ENCODE data around the gene DUOXA1.
"Not testable (repeated sequence)": the region's sequence is repeated elsewhere in the genome, so short reads cannot be mapped to it uniquely, and the experiment has no call there.

The DUOXA1 gene

DNA sequence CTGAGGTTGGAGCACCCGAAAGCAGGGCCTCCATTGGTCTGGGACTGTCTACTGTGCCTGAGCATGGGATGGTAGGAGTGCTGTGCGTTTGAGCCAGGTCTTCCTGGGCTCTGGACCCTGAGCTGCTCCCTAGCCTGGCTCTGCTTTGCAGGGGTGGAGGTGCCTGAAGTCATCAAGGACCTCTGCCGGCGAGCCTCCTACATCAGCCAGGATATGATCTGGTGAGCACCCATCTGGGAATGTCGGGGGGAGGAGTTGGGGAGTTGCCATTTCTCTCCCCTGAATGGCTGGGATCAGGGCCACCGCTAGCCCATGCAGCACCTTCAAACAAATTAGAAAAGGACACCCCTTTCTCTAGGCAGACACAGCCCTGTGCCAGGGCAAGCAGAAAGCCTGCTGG lies 20.8 kb upstream of the DUOXA1 start:
- DNase-seq = no peak

DNA sequence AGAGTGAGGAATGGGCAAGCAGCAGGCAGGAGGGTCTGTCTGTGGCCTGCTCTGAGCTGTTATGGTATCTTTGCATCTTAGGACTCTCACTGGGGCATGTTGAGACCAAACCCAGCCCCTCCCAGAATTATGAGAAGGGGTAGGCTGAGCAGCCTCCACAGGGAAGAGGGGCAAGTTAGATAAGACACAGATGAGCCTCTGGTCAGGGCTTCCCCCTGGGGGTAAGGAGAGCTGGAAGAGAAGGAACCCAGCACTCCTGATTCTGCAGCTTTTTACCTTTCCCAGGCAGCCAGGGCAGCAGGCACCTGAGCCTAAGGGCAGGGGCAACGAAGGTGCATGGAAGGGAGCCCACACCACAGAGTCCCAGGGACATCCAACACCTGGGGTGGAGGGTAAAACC lies 19.4 kb upstream of the DUOXA1 start:
- no peak for DNase-seq

- DNase-seq = no peak
Measured at GRCh38 chr15:45148076-45149059, 18.7 kb upstream of the DUOXA1 start.

- DNase-seq = no peak
Measured at GRCh38 chr15:45147606-45148005, 17.9 kb upstream of the DUOXA1 start.

GRCh38 chr15:45146405-45146804 lies 16.7 kb upstream of the DUOXA1 start:
- DNase-seq = no peak

DNA sequence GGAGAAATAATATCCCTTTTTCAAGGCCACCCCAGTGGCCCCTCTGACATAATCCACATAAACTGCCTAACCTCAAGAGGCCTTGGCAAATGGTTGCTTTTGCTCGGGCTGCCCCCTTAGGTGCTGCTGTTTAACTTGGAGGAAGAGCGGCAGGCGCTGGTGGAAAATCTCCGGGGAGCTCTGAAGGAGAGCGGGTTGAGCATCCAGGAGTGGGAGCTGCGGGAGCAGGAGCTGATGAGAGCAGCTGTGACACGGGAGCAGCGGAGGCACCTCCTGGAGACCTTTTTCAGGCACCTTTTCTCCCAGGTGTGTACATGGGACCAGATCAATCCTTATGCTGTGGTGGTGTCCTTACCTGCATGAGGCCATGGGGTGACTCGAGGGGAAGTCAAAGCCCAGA lies 15.1 kb upstream of the DUOXA1 start:
- DNase-seq = no peak

GRCh38 chr15:45143946-45144345 lies 14.3 kb upstream of the DUOXA1 start:
- no peak for DNase-seq

DNA sequence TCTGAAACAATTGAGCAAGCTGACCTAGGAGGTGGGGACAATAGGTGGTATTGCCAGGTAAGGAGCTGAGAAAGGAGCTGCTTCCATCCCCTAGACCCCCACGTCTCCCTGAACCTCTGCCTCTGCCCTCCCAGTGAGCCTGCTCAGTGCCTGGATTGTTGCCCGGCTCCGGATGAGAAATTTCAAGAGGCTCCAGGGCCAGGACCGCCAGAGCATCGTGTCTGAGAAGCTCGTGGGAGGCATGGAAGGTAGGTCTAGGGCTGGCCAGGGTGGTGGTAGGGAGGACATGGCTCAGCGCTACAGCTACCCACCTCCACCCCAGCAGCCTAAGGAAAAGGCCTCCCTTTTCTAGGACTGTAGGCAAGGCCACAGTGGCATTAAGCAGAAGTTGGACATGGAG lies 13.4 kb upstream of the DUOXA1 start:
- no peak for DNase-seq

DNA sequence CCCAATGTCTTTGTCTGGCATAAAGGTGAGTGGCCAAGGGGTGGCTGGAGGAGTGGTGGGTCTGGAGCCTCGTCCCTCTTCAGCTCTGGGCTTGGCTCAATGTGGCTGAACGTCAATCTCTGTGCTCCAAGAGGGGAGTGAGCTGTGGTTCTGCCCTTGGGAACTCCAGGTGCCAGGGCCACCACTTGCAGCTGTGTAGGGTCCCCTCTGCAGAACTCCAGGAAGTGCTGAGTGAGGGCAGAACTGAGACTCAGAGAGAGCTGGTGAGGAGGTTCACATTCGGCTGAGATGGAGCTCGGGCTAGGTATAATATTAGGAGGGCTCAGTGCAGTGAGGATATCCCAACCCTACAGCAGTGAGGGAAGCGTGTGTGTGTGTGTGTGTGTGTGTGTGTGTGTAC lies 11.7 kb upstream of the DUOXA1 start:
- DNase-seq = no peak

- DNase-seq = no peak
Measured at GRCh38 chr15:45140557-45141250, 11.0 kb upstream of the DUOXA1 start.

- no peak for DNase-seq
Measured at GRCh38 chr15:45139770-45140169, 10.1 kb upstream of the DUOXA1 start.

DNA sequence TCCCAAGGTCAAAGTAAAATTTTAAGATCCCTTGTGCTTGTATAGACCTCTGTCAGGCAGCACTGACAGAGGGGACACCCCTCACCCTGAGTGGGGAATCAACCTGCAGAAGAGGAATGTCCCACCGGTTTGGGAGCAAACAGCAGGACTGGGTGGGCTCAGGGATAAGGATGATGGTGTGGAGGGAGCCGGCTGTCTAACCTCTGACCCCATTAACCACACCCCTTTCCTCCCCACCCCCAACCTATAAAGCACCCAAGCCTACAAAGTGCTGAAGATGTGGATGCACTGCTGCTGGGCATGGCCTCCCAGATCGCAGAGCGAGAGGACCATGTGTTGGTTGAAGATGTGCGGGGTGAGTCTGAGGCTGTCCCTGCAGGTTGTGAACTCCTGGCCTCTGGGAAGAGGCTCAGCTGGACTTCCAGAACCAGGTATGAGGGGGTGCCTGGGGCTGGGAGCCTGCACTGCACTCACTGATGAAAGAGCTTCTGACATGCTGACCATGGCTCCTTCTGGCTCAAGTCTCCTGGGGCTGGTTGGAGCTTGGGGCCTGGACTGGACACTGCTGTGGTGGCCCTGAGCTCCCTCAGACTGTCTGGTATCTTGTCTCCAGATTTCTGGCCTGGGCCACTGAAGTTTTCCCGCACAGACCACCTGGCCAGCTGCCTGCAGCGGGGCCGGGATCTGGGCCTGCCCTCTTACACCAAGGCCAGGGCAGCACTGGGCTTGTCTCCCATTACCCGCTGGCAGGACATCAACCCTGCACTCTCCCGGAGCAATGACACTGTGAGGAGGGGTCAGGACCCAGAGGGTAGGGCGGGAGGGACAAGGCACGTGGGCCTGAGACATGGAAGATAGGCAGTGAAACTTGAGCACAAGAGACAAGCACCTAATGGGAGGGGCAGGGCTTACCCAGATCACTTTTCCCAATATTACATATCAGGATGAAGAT lies 9.4 kb upstream of the DUOXA1 start:
- DNase-seq = no peak

DNA sequence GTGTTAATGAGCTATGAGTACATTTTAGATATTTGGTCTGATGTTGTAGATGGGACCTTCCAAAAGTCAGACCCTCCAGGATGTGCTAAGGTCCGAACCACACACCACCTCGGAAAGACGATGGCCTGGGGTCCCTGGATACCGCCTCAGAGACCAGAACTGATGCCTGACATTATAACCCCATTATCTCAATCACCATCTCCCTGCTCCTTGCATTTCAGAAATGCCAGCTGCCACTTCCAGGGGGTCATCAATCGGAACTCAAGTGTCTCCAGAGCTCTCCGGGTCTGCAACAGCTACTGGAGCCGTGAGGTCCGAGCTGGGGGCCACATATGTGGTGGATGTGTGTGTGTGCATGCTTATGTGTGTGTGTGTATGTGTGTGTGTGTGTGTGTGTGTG lies 8.0 kb upstream of the DUOXA1 start:
- no peak for DNase-seq

DNA sequence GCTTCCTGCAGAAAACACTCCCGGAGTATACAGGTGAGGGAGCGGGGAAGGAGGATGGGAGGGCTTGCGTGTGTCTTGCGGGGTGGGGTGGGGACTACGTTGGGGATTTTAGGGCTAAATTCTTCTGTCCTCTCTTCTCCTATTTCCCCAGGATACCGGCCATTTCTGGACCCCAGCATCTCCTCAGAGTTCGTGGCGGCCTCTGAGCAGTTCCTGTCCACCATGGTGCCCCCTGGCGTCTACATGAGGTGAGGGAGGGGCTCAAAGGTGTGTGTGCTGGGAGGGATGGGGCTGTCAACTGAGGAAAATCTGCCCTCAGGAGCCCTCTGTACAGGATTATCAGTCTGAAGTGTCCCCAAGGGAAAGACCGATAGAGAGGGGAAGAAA lies 6.7 kb upstream of the DUOXA1 start:
- peak; percentile 35 for DNase-seq

GRCh38 chr15:45135705-45136377 lies 6.2 kb upstream of the DUOXA1 start:
- DNase-seq = not testable (repeated sequence)

- DNase-seq = peak; percentile 31
Measured at GRCh38 chr15:45134682-45135604, 5.3 kb upstream of the DUOXA1 start.

- no peak for DNase-seq
Measured at GRCh38 chr15:45134046-45134445, 4.4 kb upstream of the DUOXA1 start.

DNA sequence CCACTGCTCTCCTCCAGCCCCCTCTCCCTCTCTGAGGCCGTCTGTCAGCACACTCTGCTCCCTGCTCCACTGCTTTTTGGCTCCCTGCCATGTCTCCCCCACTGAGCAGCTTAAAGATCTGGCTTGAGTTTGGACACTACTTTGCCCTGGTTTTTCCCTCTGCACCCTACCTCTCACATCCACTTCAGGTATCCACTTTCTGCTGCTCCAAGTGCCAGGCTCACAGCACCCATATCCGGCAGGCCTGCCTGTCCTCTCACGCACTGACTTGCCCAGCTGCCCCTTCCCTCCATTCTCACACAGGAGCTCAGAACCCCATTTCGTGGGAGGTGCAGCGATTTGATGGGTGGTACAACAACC lies 3.9 kb upstream of the DUOXA1 start:
- no peak for DNase-seq

- no peak for DNase-seq
Measured at GRCh38 chr15:45132844-45133560, 3.3 kb upstream of the DUOXA1 start.

DNA sequence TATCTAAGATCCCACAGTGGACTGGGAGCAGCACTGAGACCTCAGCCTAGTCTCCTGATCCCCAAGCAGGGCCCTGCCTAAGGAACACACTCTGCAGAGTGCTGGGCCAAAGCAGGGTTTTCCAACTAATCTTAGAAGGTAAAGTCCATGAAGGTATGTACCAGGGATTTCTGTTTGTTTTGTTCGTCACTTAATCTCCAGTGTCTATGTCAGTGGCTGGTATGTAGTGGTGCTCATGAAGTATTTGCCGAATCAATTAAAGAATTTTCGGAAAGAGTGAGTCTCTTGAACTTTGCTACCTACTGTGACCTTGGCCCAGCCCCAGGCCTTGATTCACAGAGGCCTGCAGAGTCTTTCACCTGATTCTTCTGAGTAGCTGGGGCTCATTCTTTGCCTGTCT lies 1.8 kb upstream of the DUOXA1 start:
- DNase-seq = no peak

Data from activated naive CD4-positive, alpha-beta T cell treated with anti-CD3 and anti-CD28 coated beads, Interleukin-2, amount 50 U/mL, for 16 hours (primary cell).